ENCODE results near the gene ORC5. TPM values are rescaled to one million over a fixed set of nuclear protein-coding genes. Genes with fewer than 3 reads are reported as not detected.

ORC5 gene
- total RNA-seq, 1 experiment from 2014 or later: 21.0 TPM

- H3K4me3 Mint-ChIP-seq: no peak overlapping the region
- ChIA-PET POLR2A (no interaction called here), CTCF (interaction anchor here (1.0 kb wide), 1 partner anchor 9 kb away, joined by 3 read pairs; no protein-coding TSS in a partner anchor)
- peaks cover 23% of the 10 kb centered on the region for H3K9me3 Mint-ChIP-seq
- no peaks in the 10 kb centered on the region for H3K36me3 Mint-ChIP-seq
- H3K27me3 Mint-ChIP-seq (ENCODE audit: low read depth): no peaks in the 10 kb centered on the region; the same call in 1 of the 2 replicates
- H3K27ac Mint-ChIP-seq: no peak overlapping the region
- peaks cover 14% of the 10 kb centered on the region for H3K4me1 Mint-ChIP-seq
- DNase-seq (ENCODE audit: low spot score) (peak; percentile 25), ATAC-seq (peak; percentile 75)
- TF ChIP-seq PREB (CRISPR knock-in tag; IDR thresholded peaks at IDR 0.05; ENCODE audit: borderline replicate concordance): no peak
These were observed 111.1 kb downstream of the ORC5 start for GRCh38 chr7:104096683-104097082.

- peaks cover 1% of the 10 kb centered on the region for H3K9me3 Mint-ChIP-seq
- TF ChIP-seq TEAD1 (CRISPR knock-in tag; IDR thresholded peaks at IDR 0.05) (no peak), ATF6 (CRISPR knock-in tag; IDR thresholded peaks at IDR 0.05) (no peak), IRF1 (CRISPR knock-in tag; IDR thresholded peaks at IDR 0.05) (no peak), PRRX2 (CRISPR knock-in tag; IDR thresholded peaks at IDR 0.05) (no peak), CREM (CRISPR knock-in tag; IDR thresholded peaks at IDR 0.05) (no peak), RELA (CRISPR knock-in tag; IDR thresholded peaks at IDR 0.05; ENCODE audit: borderline replicate concordance) (no peak), CTCF (IDR thresholded peaks at IDR 0.05) (no peak), OVOL2 (CRISPR knock-in tag; IDR thresholded peaks at IDR 0.05; ENCODE audit: borderline replicate concordance) (no peak), FOXP1 (CRISPR knock-in tag; IDR thresholded peaks at IDR 0.05; ENCODE audit: borderline replicate concordance) (no peak), USF2 (CRISPR knock-in tag; IDR thresholded peaks at IDR 0.05) (no peak), TCF7 (CRISPR knock-in tag; IDR thresholded peaks at IDR 0.05; ENCODE audit: low read depth) (no peak), ATF3 (CRISPR knock-in tag; conservative IDR thresholded peaks at IDR 0.05) (no peak), FOXJ3 (CRISPR knock-in tag; IDR thresholded peaks at IDR 0.05; ENCODE audit: borderline replicate concordance) (no peak), ATF1 (CRISPR knock-in tag; IDR thresholded peaks at IDR 0.05) (no peak), MXD4 (CRISPR knock-in tag; IDR thresholded peaks at IDR 0.05; ENCODE audit: borderline replicate concordance) (no peak), RORB (CRISPR knock-in tag; IDR thresholded peaks at IDR 0.05) (no peak)
- no peaks in the 10 kb centered on the region for H3K4me1 Mint-ChIP-seq
- ATAC-seq (no peak), DNase-seq (ENCODE audit: low spot score) (no peak)
- no peak overlapping the region for H3K27ac Mint-ChIP-seq
- ChIA-PET POLR2A (no interaction called here), CTCF (no interaction called here)
- H3K27me3 Mint-ChIP-seq (ENCODE audit: low read depth): no peaks in the 10 kb centered on the region; the same call in 1 of the 2 replicates
- H3K36me3 Mint-ChIP-seq: no peaks in the 10 kb centered on the region
- H3K4me3 Mint-ChIP-seq: no peak overlapping the region
These were observed 114.7 kb downstream of the ORC5 start for GRCh38 chr7:104093127-104093526.

Measured in WTC11 (cell line).